Posterior vena cava (tissue), 2 donors: ENCODE measurements around the gene CTNND2. TPM values are rescaled to one million over a fixed set of nuclear protein-coding genes. Genes with fewer than 3 reads are reported as not detected.

Experiments used
- DNase-seq: peaks from one replicate; pipeline ENCODE4 v3.0.0-alpha.2; 2020; ENCODE audit warnings: low spot score
- intact Hi-C, 2 donors: fragments of 100-400 bp; cut with DNase I; formaldehyde crosslinking; loops; one replicate each; pipeline versions ENCODE4 v1.14.1 to v1.14.2; 2022 to 2023
- total RNA-seq, 2 donors: library from RNA; stranded (reverse); fragmentation: NEBNext Ultra II Directional; extraction: Animal tissue kit (Norgen Biotek cat#: 25700); gene quantifications; one replicate each; pipeline ENCODE4 v1.2.1, GENCODE V29; 2021
- donor health status: DM: yes; HTN: yes; CAD: no.
- donor health status: DM: yes; HTN: yes; CAD: no.

Gene CTNND2
- total RNA-seq, 2 donors from 2014 or later, result 0.46 to 1.6 TPM

GRCh38 chr5:11507156-11507910 is 396.9 kb downstream of the CTNND2 start:
- intact Hi-C loops, result no loop called here

GRCh38 chr5:11504886-11505193 is 399.4 kb downstream of the CTNND2 start:
- intact Hi-C loops, result no loop called here
- DNase-seq, result no peak

More at GRCh38 chr5:11507156-11507910, 396.9 kb downstream of the CTNND2 start:
- no peak for DNase-seq

GRCh38 chr5:11504065-11504885 is 400.0 kb downstream of the CTNND2 start:
- intact Hi-C loops, result no loop called here
- DNase-seq, result no peak

GRCh38 chr5:11502783-11503182 is 401.5 kb downstream of the CTNND2 start:
- DNase-seq, result no peak
- intact Hi-C loops, result no loop called here

- no peak for DNase-seq
- intact Hi-C loops, result loop anchor here in 1 of 2 donors (5.0 kb wide), 1 partner anchor 680 kb away; no protein-coding TSS in a partner anchor
Observed at GRCh38 chr5:11497651-11498050, 406.6 kb downstream of the CTNND2 start.

GRCh38 chr5:11496137-11496719 is 408.0 kb downstream of the CTNND2 start:
- DNase-seq, result no peak
- intact Hi-C loops, result loop anchor here in 1 of 2 donors (5.0 kb wide), 1 partner anchor 679 kb away; no protein-coding TSS in a partner anchor

- DNase-seq, result no peak
- intact Hi-C loops, result no loop called here
Observed at GRCh38 chr5:11494340-11494739, 409.9 kb downstream of the CTNND2 start.

GRCh38 chr5:11491404-11492075 is 412.7 kb downstream of the CTNND2 start:
- intact Hi-C loops, result no loop called here
- DNase-seq, result no peak

- intact Hi-C loops, result no loop called here
- no peak for DNase-seq
Observed at GRCh38 chr5:11483630-11484029, 420.6 kb downstream of the CTNND2 start.

GRCh38 chr5:11482011-11482410 is 422.2 kb downstream of the CTNND2 start:
- intact Hi-C loops, result no loop called here
- no peak for DNase-seq

GRCh38 chr5:11477786-11478185 is 426.5 kb downstream of the CTNND2 start:
- intact Hi-C loops, result no loop called here
- no peak for DNase-seq

- intact Hi-C loops, result no loop called here
- no peak for DNase-seq
Observed at GRCh38 chr5:11476866-11477265, 427.4 kb downstream of the CTNND2 start.

GRCh38 chr5:11468334-11469039 is 435.8 kb downstream of the CTNND2 start:
- DNase-seq, result no peak
- intact Hi-C loops, result no loop called here

GRCh38 chr5:11467588-11467987 is 436.7 kb downstream of the CTNND2 start:
- DNase-seq, result no peak
- intact Hi-C loops, result no loop called here

- intact Hi-C loops, result no loop called here
Observed at GRCh38 chr5:11459716-11460115, 444.5 kb downstream of the CTNND2 start.

GRCh38 chr5:11455505-11455904 is 448.7 kb downstream of the CTNND2 start:
- intact Hi-C loops, result no loop called here
- no peak for DNase-seq

More at GRCh38 chr5:11459716-11460115, 444.5 kb downstream of the CTNND2 start:
- no peak for DNase-seq

- no peak for DNase-seq
- intact Hi-C loops, result no loop called here
Observed at GRCh38 chr5:11452852-11453251, 451.4 kb downstream of the CTNND2 start.

- DNase-seq, result no peak
- intact Hi-C loops, result no loop called here
Observed at GRCh38 chr5:11449966-11450365, 454.3 kb downstream of the CTNND2 start.

GRCh38 chr5:11449217-11449616 is 455.0 kb downstream of the CTNND2 start:
- no peak for DNase-seq
- intact Hi-C loops, result no loop called here
